HEK293 (cell line): ENCODE data around the gene TEAD4.

Source experiments
- ATF2 ChIP-seq: fragments of 450-650 bp; formaldehyde crosslinking; IDR thresholded peaks from 2 replicates; pipeline ENCODE4 v1.5.1; 2016; ENCODE audit warnings: missing biosample characterization, missing genetic modification characterization, low read depth
- CTCF ChIP-seq: fragments of 450-650 bp; formaldehyde crosslinking; IDR thresholded peaks from 2 replicates; pipeline ENCODE4 v1.5.1; 2016; ENCODE audit warnings: missing biosample characterization, missing genetic modification characterization
- ZBTB17 ChIP-seq: fragments of 450-650 bp; formaldehyde crosslinking; IDR thresholded peaks from 2 replicates; pipeline ENCODE4 v1.5.1; 2016; ENCODE audit warnings: missing biosample characterization, missing genetic modification characterization
- ZBTB7A ChIP-seq: fragments of 450-650 bp; formaldehyde crosslinking; IDR thresholded peaks from 2 replicates; pipeline ENCODE4 v1.5.1; 2016; ENCODE audit warnings: low read depth, missing biosample characterization, missing genetic modification characterization
- ZNF266 ChIP-seq: fragments of 450-650 bp; formaldehyde crosslinking; IDR thresholded peaks from 2 replicates; pipeline ENCODE4 v1.5.1; 2016; ENCODE audit warnings: missing biosample characterization, missing genetic modification characterization, low read depth
- ZNF624 ChIP-seq: fragments of 450-650 bp; formaldehyde crosslinking; IDR thresholded peaks from 2 replicates; pipeline ENCODE4 v1.5.1; 2017; ENCODE audit warnings: missing biosample characterization, missing genetic modification characterization

GRCh38 chr12:3076730-3077571 is 117.8 kb downstream of the TEAD4 start, which contains the start of gene TSPAN9:
- peak; percentile 32; the same call in 1 of the 2 replicates for TF ChIP-seq CTCF (tag by site-specific recombination)
- TF ChIP-seq ZBTB7A (tag by site-specific recombination) = 0 out of 2 replicates have a peak, but pooled peaks have one; percentile 23
- TF ChIP-seq ZBTB17 (tag by site-specific recombination) = peak; percentile 88
- no peak for TF ChIP-seq ZNF266
- no peak for TF ChIP-seq ZNF624 (tag by site-specific recombination)
- no peak for TF ChIP-seq ATF2 (tag by site-specific recombination)
